GM15510 (cell line): Measurements from ENCODE around the gene ZBTB39.

ENCODE experiments used
- POLR2A ChIP-seq: IDR thresholded peaks from 3 replicates; pipeline ENCODE4 v1.6.1; 2011; ENCODE audit warnings: borderline replicate concordance; ENCODE audit not compliant: insufficient read length; ENCODE audit errors: extremely low read depth

Gene ZBTB39, protein sequence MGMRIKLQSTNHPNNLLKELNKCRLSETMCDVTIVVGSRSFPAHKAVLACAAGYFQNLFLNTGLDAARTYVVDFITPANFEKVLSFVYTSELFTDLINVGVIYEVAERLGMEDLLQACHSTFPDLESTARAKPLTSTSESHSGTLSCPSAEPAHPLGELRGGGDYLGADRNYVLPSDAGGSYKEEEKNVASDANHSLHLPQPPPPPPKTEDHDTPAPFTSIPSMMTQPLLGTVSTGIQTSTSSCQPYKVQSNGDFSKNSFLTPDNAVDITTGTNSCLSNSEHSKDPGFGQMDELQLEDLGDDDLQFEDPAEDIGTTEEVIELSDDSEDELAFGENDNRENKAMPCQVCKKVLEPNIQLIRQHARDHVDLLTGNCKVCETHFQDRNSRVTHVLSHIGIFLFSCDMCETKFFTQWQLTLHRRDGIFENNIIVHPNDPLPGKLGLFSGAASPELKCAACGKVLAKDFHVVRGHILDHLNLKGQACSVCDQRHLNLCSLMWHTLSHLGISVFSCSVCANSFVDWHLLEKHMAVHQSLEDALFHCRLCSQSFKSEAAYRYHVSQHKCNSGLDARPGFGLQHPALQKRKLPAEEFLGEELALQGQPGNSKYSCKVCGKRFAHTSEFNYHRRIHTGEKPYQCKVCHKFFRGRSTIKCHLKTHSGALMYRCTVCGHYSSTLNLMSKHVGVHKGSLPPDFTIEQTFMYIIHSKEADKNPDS

DNA sequence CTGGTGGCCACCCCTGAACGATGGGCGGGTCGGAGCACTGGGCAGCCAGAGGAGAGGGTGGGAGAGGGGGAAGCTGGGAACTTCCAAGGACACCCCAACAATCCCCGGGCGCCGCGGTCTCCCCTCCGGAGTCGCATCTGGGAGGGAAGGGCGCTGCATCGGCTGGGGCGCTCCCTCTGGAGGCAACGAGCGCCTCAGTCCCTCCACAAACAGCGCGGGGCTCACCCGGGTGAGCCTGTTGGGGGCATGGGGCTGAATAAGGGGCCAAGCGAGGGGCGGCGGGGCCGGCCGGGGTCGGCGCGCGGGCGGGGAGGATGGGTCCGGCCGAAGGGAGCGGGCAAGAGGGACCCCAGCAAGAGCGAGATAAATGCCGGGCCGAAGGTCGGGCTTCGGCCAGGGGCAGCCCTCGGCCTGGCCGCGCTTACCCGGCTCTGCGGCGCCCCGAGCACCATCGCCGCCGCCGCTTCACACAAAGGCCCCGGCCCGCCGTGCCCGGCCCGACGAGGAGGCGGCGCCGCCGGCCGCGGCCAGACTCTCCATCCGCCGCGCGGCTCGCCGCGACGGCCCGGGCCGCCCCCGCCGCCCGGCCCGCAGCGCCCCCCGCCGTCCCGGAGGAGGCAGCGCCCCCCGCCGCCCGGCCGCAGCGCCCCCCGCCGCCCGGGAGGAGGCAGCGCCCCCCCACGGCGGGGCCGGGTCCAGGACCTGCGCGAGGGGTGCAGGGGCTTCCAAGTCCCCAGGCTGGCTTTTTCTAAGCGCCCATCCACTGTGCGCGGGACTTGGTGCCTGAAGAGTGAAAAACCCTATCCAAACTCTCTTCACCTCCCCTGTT, at the start of gene ZBTB39:
ZBTB39 (minus strand) TSS at position 567 of the 829 bp plus-strand sequence. CDS start 1,629 bp downstream, outside the sequence.
- TF ChIP-seq POLR2A, result peak; percentile 86

DNA sequence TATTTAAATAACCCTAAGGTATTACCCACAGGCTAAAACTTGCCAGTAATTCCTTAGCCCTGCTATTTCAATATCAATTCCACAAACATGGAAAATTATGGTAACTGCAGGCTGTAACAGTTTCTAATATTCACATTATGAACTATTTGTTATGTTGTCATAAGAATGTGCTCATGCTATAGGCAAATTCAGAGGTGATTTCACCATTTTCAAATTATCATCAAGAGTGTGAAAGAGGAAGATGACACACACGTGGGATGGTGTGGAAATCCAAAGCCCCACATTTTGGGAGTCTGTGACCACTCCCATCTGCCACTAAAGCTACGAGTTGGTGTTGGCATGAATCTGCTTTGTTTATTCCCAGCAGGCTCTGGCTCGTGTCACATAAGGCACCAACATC, 49.5 kb upstream of the ZBTB39 start:
- TF ChIP-seq POLR2A, result no peak

DNA sequence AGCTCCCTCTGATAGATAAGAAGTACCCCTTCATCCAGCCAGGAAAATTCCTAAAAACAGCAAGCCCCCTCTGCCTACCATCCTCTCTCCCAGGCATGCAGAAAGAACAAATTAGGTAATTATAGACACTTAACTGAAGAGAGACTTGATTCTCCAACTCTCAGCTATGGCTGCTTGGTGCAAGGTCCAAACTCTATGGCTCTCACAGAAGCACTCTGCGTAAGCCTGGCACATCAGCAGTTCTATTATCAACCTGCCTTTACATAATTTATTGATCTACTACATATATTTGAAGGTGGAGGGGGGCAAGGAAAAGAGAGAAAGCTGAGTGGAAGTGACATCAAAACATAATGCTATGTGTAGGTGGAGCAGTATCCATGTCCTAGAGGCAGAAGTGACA, 44.7 kb upstream of the ZBTB39 start:
- no peak for TF ChIP-seq POLR2A

DNA sequence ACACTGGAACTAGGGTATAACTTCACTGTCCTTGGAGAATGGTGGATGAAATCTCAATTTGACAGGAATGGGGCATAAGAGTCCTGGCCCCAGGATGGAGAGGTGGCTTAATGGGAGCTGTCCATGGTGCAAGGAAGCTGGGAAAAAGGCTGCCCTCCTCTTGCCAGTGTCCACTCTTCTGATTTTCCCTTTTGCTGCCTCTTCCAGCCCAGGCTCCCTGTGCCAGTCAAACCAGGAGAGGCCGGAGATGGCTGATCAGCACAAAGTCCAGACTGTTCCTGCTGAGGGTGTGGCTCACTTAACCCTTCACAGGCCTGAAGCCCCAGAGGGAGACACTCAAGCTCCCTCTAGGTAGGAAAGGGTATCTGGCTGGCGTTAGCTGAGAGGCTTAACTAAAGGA, 43.5 kb upstream of the ZBTB39 start, which contains the start of gene MYO1A:
MYO1A (minus strand) TSS at position 240 of the 400 bp plus-strand sequence. CDS start 1,806 bp downstream, outside the sequence.
- TF ChIP-seq POLR2A, result no peak

DNA sequence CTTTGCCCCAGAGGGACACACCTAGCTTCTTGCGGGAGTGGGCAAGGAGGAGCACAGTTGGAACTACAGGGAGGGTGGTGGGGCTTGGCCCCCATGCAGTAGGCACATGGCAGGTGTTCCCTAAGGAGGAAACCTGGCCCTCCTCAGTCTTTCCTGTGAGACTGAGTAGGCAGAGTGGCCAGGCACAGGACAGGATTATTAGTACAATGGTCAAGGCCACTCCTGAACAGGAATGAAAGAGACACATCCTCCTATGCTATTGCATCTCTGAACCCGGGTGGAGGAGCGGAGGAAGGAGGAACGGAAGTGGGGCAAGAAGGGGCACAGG, 42.7 kb upstream of the ZBTB39 start:
- no peak for TF ChIP-seq POLR2A

DNA sequence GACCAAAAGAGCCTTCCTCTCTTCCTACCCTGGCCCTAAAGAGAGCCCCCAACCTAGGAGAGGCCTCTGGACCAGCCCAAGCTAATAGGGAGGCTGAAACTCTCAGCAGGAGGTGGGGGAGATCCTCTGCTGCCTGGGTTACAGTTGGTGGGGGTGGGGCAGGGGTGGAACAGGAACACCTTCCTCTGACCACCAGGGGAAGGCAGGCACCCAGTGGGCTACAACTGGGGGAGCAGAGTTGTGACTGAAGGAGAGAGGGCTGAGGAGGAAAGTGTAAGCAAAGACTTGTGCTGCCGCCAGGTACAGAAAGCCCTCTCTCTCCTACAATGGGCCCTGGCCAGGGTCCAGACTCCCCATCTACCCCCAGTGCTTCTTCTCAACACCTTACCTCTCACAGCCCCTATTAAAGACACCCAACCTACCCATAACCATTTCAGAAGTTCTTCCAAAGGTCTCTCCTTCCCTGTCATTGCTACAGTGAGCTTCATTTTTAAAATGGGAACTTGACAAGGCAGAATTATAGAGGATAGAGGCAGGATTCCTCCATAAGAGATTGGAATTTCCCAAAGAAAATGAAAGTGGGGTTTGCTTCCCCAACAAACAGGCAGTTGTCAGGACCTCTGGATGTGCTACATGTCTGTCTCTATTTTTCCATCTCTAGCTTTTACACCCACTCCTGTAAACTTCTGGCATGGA, 42.2 kb upstream of the ZBTB39 start:
- TF ChIP-seq POLR2A, result no peak

DNA sequence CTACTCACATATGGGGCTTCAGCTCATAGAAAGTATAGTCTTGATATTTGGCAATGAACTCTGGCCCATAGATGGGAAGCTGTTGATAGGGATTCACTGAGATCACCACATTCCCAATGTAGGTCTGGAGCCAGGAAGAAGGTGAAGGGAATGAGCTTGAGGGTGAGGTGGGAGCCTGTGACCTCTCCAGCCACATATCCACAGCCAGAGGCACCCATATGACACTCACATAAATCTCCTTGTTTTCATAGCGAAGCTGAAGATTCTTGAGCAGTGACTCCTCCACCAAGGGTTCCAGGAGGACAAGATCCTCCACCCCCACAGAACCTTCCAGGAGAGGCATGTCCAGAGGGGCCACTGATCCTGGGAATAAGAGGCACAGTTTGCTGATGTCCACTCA, 41.6 kb upstream of the ZBTB39 start:
- no peak for TF ChIP-seq POLR2A

DNA sequence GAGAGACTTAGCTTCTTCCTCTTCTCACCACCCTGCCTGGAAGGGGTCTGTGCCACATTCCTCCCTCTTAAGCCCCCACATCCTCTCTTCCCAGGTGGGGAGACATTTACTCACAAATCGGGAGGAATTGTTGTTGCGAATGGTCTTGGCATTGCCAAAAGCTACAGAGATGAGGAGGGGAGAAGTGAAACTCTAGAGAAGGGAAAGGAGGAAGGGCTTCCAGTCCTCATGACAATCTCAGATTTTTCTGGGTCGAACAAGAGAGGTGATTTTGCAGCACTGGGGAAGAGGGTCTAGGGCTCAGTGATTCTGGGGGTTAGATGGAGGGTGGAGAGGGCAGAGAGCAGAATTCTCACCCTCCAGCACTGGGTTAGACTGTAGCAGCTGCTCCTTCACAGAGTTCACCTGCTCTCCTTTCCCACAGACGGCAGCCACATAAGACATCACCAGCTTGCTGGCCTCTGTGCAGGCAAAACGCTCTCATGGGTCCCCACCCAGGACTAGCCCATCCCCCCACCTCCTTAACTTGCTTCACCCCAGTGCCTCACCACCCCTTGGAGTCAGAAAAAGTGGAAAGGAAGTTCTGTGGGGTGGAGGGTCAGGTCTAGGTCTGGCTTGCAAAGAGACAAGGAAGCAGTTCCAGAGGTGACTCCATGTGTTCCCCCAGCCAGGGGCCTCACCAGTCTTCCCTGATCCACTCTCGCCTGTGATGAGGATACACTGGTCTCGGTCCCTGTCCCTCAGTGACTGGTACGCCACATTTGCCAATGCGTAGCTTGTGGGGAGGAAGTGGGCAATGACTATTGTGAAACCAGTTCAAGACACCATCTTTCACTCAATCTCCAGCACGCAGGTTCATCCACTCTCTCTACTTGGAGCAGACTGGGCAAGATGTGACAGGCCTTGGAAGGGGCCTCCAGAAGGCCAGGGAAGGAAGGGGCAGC, 40.9 kb upstream of the ZBTB39 start:
- TF ChIP-seq POLR2A, result no peak

DNA sequence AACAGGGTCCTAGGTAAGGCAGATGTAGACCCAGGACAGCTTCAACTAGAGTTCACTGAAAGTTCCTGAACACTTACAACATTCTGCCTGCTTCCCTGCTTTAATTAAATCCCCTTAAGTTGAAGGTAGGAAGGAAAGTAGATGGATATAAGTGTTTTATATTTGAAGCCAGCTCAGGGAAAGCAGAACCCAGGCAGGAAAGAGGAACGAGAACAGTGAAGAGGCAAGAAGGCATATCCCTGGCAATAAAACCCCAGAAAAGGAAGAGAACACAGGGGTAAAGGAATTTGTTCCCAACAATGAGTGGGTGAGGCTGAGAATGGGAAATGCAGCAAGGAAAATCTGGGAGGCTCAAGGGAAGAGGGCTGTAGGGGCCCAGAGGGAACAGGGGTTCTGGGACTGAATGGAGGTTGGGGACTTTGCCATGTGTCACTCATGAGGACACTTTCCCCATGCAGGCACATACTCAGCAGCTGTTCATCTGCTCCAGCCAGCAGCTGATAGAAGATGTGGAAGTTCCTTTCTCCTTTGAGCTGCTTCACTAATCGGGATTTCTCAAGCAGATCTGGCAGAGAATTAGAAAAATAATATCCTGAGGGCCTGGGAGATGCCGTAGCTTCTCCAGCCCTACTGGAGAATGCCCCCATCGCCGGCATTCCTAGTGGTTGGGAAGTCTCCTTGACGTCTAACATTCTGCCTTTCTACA, 39.9 kb upstream of the ZBTB39 start:
- no peak for TF ChIP-seq POLR2A

DNA sequence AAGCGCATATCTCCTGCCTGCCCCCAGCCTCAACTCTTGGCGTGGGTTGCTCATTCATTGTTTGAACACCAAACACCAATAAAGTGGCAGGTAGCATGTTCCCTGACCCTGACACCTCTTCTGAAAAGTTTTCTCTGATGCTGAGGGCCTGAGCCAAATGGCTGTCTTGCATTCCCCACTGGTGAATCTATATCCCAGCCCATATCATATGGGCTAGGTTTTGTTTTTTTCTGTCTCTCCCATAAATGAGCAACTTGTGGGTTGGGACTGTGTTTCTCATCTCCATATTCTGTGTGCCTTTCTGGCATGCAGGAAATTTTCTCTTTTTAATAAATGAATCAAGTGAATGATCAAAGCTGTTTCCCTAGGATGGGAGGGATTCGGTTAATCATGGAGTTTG, 38.5 kb upstream of the ZBTB39 start:
- TF ChIP-seq POLR2A, result no peak

DNA sequence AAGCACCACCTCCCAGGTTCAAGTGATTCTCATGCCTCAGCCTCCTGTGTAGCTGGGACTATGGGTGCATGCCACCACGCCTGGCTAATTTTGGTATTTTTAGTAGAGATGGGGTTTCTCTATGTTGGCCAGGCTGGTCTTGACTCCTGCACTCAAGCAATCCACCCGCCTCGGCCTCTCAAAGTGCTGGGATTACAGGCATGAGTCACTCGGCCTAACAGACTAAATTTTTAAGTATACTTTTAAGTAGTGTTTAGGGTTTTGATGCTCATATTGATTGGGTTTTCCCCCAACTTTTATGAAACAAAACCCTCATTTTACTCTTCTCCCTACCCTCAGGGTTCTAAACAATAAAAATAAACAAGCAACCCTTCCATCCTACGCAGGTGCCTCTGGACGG, 38.1 kb upstream of the ZBTB39 start:
- no peak for TF ChIP-seq POLR2A

DNA sequence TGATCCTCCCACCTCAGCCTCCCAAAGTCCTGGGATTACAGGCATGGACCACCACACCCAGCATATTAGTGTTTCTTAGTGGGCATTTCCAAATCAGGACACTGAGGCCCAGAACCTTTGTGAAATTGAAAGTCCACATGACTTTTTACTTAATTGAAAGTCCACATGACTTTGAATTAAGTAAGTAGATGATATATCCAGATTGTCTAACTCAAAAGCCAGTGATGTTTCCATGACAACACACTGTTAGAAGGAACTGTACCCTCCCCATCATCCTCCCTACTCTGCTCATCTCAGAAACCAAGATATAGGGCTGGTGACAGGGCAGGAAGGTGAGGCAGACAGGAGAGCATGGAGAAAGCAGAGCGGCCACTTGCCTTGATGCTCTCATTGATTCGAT, 36.3 kb upstream of the ZBTB39 start:
- no peak for TF ChIP-seq POLR2A

DNA sequence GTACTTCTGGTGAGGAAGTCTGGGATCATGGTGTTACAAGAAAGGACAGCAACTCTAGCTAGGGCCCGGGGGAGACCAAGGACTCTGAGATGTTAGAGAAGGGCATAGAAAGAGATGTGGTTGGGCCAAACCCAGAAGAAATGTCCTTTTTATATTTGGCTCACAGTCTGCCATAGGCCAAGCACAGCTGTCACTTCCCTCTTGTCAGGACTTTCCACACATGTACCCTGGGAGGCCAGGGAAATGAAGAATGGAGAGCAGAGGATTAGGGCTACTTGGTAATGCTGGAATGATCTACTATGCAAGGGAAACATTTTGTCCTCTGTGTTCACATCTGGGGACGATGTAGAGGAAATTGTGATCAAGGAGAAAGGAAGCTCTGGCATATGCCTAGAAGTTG, 34.4 kb upstream of the ZBTB39 start:
- no peak for TF ChIP-seq POLR2A
